HepG2 (cell line): ENCODE measurements around the gene TCEAL3. TPM values are rescaled to one million over a fixed set of nuclear protein-coding genes. Genes with fewer than 3 reads are reported as not detected.

Source experiments
- AKAP8 ChIP-seq: sonication (generic); formaldehyde crosslinking; IDR thresholded peaks from 2 replicates; pipeline ENCODE4 v1.5.1; 2020; ENCODE audit warnings: mild to moderate bottlenecking, missing genetic modification reagents
- PHF8 ChIP-seq: sonication (generic); formaldehyde crosslinking; IDR thresholded peaks from 2 replicates; pipeline ENCODE4 v1.5.0; 2020; ENCODE audit warnings: missing genetic modification reagents
- SIN3A ChIP-seq: IDR thresholded peaks from 2 replicates; pipeline ENCODE4 v1.6.1; 2011; ENCODE audit warnings: low read depth, mild to moderate bottlenecking, control low read depth, low read length, borderline replicate concordance
- SOX13 ChIP-seq, 3 experiments: fragments of 450-650 bp in 1 of 3; sonication (generic) in 1 of 3; formaldehyde crosslinking in 1 of 3; IDR thresholded peaks in 2 of 3; conservative IDR thresholded peaks in 1 of 3; 2 replicates each; pipeline versions ENCODE4 v1.5.0 to v1.6.1; 2016 to 2020; ENCODE audit warnings: antibody characterized with exemption in 1 of 3, mild to moderate bottlenecking in 1 of 3, missing compliant biosample characterization in 1 of 3, missing genetic modification reagents in 1 of 3, moderate library complexity in 1 of 3
- ZNF382 ChIP-seq: sonication (generic); formaldehyde crosslinking; IDR thresholded peaks from 2 replicates; pipeline ENCODE4 v1.5.0; 2020; ENCODE audit warnings: missing genetic modification reagents, mild to moderate bottlenecking, borderline replicate concordance
- ZNF761 ChIP-seq: sonication (generic); formaldehyde crosslinking; conservative IDR thresholded peaks from 2 replicates; pipeline ENCODE4 v1.4.0; 2020; ENCODE audit warnings: mild to moderate bottlenecking, missing genetic modification reagents
- polyA plus RNA-seq, 8 experiments: library from polyadenylated mRNA; depleted of rRNA in 3 of 8; stranded (reverse) in 7 of 8; unstranded in 1 of 8; fragments of >200 nt; fragmentation: Illumina TruSeq in 4 of 8; extraction: Trizol in 4 of 8; gene quantifications; 2 replicates each; pipeline versions ENCODE4 v1.2.1 to v1.2.3, GENCODE V29; 2011 to 2016; ENCODE audit warnings: low read depth in 4 of 8, missing spikeins in 1 of 8, mixed read lengths in 1 of 8; ENCODE audit not compliant: insufficient read depth in 1 of 8
- total RNA-seq, 5 experiments: library from RNA; depleted of rRNA; stranded (reverse); fragments of >200 nt; fragmentation: Illumina TruSeq; extraction: Trizol; gene quantifications; 2 replicates each; pipeline ENCODE4 v1.2.3, GENCODE V29; 2016; ENCODE audit warnings: low read depth in 1 of 5
- TF ChIP-seq, protein P1 (sequence below): sonication (generic); formaldehyde crosslinking; IDR thresholded peaks from 2 replicates; pipeline ENCODE4 v1.4.0; 2020; ENCODE audit warnings: missing genetic modification reagents, borderline replicate concordance
- TF ChIP-seq, protein P2 (sequence below): sonication (generic); formaldehyde crosslinking; IDR thresholded peaks from 2 replicates; pipeline ENCODE4 v1.5.0; 2020; ENCODE audit warnings: missing genetic modification reagents, mild to moderate bottlenecking, borderline replicate concordance

Gene TCEAL3
- total and polyA plus RNA-seq, 2 of the 13 experiments (the other 11 are each of a cell fraction or from before 2014, with no cell fraction given) = 0.09 to 0.12 TPM

DNA sequence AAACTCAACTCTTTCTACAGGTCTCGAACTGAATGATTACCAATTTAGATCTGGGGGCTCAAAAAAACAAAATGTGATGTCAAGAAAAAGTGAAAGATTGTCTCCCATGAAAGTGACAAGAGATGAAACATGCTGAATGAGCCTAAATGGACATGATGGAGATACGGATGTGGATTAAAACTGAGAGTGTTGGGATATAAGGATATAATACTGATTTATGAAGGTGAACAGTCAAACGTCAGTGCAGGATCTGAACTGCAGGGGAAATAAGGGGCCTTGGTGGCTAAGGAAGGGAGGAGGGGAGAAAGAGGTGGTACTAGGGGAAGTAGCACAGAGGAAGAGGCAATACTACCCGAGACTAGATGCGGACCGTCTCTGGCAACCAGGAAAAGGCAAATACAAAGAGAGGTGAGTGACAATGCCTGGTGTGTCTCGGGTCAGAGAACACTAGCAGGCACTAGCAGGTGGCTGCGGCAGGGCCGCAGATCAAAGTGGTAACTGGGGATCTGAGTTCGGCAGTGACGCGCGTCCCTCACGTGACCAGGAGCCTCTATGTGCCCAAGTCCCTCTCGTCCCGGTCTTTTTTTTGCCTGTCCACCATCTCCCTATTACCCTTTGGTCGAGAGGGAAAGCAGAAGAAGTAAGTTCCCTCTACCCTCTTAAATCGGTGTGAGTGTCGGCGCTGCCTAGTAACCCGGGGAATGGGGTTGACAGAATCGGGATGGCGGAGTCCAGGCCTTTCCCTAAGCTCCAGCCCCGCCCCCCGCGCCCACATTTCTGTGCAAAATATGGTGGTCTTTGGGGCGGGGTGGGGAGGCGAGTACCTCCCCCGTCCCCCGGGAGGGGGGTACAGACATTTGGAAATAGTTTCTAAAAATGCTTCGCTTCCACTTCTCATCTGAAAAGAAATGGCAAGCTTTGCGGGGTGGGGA lies 20.9 kb downstream of the TCEAL3 start, which contains the start of gene TCEAL1 (continued):
- TF ChIP-seq SIN3A (peak; percentile 33; the same call in 1 of the 2 replicates), ZNF382 (CRISPR knock-in tag) (no peak), AKAP8 (CRISPR knock-in tag) (no peak), SOX13 (IDR thresholded peaks at IDR 0.05) (no peak), SOX13 (CRISPR knock-in tag; conservative IDR thresholded peaks at IDR 0.05 in 1 of 2, IDR thresholded peaks at IDR 0.05 in 1 of 2) (0 out of 4 replicates have a peak, but pooled peaks of 1 of the 2 experiments have one; percentile 17), ZNF761 (CRISPR knock-in tag) (no peak), PHF8 (no peak)
- TF ChIP-seq, protein P1, sequence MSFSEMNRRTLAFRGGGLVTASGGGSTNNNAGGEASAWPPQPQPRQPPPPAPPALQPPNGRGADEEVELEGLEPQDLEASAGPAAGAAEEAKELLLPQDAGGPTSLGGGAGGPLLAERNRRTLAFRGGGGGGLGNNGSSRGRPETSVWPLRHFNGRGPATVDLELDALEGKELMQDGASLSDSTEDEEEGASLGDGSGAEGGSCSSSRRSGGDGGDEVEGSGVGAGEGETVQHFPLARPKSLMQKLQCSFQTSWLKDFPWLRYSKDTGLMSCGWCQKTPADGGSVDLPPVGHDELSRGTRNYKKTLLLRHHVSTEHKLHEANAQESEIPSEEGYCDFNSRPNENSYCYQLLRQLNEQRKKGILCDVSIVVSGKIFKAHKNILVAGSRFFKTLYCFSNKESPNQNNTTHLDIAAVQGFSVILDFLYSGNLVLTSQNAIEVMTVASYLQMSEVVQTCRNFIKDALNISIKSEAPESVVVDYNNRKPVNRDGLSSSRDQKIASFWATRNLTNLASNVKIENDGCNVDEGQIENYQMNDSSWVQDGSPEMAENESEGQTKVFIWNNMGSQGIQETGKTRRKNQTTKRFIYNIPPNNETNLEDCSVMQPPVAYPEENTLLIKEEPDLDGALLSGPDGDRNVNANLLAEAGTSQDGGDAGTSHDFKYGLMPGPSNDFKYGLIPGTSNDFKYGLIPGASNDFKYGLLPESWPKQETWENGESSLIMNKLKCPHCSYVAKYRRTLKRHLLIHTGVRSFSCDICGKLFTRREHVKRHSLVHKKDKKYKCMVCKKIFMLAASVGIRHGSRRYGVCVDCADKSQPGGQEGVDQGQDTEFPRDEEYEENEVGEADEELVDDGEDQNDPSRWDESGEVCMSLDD = no peak
- TF ChIP-seq, protein P2, sequence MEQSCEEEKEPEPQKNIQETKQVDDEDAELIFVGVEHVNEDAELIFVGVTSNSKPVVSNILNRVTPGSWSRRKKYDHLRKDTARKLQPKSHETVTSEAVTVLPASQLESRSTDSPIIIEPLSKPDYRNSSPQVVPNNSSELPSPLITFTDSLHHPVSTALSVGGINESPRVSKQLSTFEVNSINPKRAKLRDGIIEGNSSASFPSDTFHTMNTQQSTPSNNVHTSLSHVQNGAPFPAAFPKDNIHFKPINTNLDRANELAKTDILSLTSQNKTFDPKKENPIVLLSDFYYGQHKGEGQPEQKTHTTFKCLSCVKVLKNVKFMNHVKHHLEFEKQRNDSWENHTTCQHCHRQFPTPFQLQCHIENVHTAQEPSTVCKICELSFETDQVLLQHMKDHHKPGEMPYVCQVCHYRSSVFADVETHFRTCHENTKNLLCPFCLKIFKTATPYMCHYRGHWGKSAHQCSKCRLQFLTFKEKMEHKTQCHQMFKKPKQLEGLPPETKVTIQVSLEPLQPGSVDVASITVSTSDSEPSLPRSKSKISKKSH = 0 out of 2 replicates have a peak, but pooled peaks have one; percentile 9
